T-helper 9 cell (primary cell): ENCODE data around the gene PRR23A.
"Not testable (repeated sequence)": the region's sequence is repeated elsewhere in the genome, so short reads cannot be mapped to it uniquely, and the experiment has no call there.

Experiments used
- DNase-seq: peaks from one replicate; pipeline ENCODE4 v3.0.0-alpha.2; 2020
- total RNA-seq, 2 donors: gene quantifications; one replicate each; lab custom pipeline; 2026; lab: John Stamatoyannopoulos, UW

PRR23A gene
- 0 reads per million in 2 donors for total RNA-seq

DNA sequence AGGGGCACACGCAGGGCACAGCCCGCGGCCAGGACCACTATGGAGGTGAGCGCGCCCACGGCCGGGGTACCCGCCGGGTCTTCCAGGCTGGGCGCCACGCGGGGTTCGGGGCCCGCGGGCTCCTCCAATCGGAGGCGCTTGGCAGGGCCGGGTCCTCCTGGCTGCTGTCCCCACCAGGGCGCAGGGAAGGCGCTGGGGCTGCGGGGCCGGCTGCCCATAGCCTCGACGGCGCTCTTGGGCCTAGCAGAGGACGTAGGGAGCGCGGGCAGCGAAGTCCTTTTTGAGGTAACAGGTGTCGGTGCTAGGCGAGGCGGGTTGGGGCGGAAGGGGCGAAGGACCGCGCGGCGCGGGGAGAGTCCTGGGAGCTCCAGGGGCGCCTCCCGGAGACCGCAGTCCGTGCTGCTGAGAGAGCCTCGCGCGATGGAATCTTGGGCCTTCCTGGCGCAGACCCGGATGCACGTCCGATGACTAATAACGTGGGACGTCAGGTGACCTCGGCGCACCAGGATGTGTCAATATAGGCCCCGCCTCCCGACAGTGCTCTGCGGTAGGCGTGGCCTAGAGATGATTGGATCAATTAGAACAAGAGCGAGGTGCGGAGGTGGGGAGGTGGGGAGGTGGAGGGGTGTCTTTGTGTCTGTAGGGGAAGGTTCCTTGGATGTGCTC, at the start of gene PRR23A:
Gene PRR23A (minus strand): TSS at position 218 of the 666 bp plus-strand sequence. CDS start 0 bp downstream, at position 218.
- DNase-seq = no peak

DNA sequence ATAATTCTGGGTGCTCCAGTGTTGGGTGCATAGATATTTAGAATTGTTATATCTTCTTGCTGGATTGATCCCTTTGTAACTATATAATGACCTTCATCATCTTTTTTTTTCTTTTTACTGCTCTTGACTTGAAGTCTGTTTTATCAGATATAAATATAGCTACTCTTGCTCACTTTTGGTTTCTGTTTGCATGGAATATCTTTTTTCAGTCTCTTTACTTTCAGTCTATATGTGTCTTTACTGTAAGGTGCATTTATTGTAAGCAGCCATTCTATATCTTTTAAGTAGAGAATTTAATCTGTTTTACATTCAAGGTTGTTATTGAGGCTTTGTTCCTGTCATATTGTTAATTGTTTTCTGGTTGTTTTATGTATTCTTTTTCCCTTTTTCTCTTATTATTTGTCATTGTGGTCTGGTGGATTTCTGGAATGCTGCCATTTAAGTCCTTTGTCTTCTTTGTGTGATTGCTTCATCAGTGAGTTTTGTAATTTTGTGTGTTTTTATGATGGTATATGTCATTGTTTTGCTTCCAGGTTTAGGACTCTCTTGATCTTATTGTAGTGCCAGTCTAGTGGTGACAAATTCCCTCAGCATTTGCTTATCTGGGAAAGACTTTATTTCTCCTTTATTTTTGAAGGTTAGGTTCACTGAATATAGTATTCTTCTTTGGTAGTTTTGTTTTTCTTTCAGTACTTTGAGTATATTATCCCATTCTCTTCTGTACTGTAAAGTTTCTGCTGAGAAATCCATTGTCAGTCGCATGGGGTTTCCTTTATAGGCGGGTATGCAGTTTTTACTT, 46.9 kb upstream of the PRR23A start:
- DNase-seq = no peak

DNA sequence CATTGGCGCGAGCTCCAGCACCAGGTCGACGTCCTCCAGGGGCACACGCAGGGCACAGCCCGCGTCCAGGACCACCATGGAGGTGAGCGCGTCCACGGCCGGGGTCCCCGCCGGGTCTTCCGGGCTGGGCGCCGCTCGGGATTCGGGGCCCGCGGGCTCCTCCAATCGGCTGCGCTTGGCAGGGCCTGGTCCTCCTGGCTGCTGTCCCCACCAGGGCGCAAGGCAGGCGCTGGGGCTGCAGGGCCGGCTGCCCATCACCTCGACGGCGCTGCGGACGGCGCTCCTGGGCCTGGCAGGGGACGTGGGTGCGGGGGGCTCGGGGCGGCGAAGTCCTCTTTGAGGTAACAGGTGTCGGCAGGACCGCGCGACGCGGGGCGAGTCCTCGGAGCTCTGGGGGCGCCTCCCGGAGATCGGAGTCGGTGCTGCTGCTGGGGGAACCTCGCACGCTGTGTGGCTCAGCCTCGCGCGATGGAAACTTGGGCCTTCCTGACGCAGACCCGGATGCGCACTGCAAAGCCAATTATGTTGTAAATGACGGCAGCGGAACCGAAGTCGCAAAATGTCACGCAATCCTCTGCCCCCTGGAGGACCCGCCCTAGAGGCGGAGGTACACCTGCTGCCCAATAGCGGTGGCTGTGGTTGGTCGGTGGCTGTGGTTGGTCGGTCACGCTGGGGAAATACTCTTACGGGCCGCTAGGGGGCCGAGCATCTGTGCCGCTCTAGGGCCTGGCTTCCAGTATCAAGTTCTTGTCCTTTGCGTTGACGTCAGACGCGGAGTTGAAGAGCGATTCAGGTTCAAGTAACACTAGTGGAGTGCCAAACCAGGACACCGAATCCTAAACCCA, 38.5 kb upstream of the PRR23A start, which contains the start of gene PRR23C:
Gene PRR23C (minus strand): TSS at position 527 of the 845 bp plus-strand sequence. CDS start 272 bp downstream, at position 255.
- no peak for DNase-seq

DNA sequence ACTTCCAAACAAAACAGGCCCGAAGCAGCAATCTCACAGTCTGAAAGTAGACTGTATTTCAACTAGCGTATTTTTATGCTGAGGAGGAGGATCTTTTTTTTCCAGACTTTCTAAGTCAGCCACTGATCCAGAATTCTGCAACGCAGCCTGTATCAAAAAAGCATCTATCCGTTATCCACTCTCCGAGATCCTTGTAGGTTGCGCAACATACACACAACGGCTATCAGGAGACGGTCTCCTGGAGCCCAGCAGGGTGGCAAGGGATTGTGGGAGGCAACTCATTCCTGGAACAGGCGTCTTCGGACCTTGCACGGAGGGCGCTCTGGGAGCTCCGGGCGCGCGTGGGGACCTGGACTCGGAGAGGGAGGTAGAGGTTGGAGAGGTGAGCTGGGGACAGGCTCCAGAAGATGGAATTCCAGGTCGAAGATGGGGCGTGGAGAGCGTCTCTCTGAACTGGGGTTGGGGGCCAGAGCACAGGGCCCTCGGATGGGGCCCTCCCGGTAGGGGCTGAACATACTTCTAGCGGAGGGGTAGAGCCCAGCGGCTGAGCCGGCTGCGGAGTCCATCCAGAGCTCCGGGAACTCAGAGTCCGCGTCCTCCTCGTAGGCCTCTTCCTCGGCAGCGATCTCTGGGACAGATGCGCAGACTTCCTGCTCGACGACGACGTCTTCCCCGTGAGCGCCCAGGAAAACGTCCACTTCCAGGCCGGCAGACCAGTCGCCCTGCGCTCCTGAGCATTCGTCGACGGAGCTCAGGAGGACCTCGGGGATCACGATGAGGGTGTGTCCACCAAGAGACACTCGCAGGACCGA, 37.7 kb upstream of the PRR23A start:
- no peak for DNase-seq

DNA sequence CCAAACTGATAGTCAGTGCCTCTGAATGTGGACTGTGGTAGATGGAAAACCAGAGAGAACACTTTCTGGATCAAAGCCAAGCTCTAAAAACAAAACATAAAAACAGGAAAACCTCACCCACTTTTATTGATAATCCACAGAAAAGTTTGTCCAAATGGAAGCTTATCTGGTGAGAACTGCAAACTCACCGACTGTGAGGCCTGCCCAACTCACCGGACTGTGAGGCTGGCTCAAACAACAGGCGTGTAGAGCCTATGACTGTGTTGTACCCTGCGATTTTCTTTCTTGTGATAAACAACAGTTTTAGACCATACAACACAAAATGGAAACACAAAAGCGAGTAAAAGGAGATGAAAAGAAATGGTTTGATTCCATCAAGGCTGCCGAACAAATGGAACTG, 31.4 kb upstream of the PRR23A start:
- no peak for DNase-seq

DNA sequence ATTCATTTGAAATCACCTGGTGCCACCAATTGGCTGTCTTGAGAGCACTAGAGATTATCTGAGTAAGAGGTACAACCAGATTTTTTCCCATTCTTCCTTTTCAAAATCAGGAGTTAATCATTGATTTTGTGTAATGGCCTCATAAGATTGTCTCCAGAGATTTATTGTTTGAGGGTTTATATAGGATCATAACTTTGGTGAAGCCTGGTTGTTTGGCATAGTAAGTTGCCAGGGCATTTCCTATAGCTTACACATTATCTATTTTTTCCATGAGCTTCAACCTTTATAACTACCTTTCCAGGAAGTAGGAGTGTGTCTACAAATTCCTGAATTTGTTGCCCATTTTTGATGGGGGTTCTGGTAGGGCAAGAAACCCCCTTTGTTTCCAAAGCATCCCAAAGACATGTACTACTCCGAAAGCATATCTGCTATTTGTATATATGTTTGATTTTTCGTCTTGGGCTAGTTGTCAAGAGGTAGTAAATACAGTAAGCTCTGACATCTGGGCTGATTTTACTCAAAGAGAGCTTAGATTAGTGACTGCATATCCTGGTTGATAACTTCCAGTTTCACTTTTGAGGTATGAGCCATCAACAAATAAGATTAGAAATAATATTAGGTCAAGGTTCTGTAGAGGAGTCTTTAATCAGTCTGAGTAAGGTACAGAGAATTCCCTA, 26.4 kb upstream of the PRR23A start:
- no peak for DNase-seq

DNA sequence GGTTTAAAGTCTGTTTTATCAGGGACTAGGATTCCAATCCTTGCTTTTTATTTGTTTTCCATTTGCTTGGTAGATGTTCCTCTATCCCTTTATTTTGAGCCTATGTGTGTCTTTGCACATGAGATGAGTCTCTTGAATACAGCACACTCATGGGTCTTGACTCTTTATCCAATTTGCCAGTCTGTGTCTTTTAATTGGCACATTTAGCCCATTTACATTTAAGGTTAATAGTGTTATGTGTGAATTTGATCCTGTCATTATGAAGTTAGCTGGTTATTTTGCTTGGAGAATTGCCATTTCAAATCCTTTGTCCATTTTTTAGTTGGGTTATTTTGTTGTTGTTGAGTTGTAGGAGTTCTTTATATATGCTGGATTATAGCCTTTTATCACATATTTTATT, 24.5 kb upstream of the PRR23A start:
- not testable (repeated sequence) for DNase-seq

DNA sequence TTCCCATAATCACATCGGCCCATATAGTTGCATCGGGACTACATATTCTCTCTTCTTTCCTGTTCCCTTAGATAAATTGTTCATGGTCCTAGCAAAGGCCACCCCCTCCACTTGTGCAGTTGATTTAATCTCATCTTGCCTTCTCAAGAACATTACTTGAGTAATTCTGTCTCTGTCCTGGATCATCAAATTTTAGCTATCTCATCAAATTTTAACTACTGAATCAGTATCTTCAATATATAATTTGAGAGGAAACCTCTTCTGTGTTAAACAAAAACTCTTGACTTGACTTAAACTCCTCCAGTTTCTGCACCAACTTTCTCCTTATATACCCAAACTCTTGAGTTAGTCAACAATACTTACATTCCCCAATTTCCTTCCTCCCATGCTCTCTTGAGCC, 18.9 kb upstream of the PRR23A start:
- DNase-seq = no peak

DNA sequence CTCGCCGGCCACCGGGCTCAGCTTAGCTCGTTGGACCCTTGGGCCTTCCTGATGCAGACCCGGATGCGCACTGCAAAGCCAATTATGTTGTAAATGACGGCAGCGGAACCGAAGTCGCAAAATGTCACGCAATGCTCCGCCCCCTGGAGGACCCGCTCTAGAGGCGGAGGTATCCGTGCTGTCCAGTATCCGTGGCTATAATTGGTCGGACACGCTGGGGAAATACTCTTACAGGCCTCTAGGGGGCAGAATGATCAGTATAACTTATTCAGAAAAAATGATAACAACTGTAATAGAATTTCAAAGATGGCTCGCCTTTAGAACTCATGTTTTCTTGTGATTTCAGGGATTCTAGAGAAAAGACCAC, 14.8 kb upstream of the PRR23A start, which contains the start of gene PRR23B:
Gene PRR23B (minus strand): TSS at position 59 of the 367 bp plus-strand sequence. CDS start 265 bp downstream, outside the sequence.
- DNase-seq = no peak

DNA sequence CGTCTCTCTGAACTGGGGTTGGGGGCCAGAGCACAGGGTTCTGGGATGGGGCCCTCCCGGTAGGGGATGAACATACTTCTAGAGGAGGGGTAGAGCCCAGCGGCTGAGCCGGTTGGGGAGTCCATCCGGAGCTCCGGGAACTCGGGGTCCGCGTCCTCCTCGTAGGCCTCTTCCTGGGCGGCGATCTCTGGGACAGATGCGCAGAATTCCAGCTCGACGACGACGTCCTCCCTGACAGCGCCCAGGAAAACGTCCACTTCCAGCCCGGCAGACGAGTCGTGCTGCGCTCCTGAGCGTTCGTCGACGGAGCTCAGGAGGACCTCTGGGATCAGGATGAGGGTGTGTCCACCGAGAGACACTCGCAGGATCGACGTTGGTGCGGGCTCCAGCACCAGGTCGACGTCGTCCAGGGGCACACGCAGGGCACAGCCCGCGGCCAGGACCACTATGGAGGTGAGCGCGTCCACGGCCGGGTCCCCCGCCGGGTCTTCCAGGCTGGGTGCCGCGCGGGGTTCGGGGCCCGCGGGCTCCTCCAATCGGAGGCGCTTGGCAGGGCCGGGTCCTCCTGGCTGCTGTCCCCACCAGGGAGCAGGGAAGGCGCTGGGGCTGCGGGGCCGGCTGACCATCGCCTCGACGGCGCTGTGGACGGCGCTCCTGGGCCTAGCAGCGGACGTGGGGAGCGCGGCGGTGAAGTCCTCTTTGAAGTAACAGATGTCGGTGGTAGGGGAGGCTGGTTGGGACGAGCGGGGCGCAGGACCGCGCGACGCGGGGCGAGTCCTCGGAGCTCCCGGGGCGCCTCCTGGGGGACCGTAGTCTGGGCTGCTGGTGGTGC, 14.2 kb upstream of the PRR23A start:
- DNase-seq = no peak

DNA sequence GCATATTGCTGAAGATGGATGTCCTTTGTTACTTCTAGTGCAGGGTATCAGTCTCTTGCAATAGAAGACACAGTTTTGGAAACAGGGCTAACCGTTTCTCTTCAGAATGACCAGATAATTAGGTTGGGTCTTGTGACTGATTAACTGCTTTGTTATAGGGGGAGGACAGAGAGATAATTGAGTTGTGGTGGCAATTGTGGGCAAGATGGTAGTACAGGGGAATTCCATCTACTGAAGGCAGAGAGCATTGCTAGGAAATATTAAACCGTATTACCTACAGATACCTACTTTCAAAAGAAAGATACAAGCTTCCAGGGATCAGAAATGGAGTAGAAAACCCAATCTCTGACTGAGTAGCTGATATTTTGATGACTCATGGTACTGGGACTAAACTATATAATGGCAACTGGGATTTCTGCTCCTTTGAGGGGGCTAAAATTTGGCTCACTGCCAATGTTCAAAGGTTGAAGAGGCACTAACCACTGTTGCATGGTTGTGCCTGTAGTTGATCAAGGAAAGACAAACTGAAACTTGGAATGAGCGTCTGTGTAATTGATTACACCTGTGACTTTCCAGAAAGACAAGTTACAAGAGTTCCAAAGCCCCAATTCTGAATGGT, 10.5 kb upstream of the PRR23A start:
- no peak for DNase-seq

DNA sequence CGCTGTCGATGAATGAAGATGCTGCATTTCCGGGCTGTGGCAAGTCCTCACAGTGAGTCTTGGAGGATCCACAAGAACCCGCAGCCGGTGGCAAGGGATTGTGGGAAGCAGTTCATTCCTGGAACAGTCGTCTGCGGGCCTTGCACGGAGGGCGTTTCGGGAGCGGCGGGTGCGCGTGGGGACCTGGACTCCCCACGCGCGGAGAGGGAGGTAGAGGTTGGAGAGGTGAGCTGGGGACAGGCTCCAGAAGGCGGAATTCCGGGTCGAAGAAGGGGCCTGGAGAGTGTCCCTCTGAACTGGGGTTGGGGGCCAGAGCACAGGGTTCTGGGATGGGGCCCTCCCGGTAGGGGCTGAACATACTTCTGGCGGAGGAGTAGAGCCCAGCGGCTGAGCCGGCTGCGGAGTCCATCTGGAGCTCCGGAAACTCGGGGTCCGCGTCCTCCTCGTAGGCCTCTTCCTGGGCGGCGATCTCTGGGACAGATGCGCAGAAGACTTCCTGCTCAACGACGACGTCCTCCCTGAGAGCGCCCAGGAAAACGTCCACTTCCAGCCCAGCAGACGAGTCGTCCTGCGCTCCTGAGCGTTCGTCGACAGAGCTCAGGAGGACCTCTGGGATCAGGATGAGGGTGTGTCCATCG, 593 bp downstream of the PRR23A start:
- no peak for DNase-seq

DNA sequence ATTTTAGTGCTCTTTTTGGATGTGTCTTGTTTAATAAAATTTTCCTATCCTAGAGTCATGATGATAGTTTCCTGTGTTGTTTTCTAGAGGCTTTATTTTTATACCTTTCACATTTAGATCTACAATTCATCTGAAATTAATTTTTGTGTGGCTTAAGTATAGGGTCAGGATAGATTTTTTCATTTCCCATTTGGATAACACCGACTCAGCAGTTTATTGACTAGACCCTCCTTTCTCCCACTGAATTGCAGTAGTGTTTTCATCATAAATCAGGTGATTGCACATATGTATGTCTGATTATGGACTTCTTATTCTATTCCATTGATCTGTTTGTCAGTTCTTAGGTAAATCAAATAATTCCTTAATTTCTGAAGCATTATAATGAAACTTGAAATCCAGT, 10.4 kb downstream of the PRR23A start:
- no peak for DNase-seq

DNA sequence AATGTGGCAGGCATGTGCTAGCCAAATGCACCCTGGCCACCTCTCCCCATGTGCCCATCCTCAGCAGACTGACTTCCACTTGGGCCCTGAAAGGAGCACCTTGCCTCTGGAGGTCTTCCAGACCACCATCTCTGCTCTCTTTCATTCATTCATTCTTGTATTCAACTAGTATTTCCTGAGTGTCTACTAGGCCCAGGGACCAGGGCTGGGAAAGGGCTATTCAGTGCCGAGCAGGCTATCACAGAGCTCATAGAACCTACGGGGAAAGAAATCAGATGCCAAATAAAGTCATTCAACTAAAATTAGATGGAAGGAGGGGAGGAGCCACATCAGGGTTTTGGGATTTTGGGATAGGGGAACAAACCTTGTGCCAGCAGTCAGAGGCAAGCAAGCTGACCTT, 18.9 kb downstream of the PRR23A start:
- no peak for DNase-seq

DNA sequence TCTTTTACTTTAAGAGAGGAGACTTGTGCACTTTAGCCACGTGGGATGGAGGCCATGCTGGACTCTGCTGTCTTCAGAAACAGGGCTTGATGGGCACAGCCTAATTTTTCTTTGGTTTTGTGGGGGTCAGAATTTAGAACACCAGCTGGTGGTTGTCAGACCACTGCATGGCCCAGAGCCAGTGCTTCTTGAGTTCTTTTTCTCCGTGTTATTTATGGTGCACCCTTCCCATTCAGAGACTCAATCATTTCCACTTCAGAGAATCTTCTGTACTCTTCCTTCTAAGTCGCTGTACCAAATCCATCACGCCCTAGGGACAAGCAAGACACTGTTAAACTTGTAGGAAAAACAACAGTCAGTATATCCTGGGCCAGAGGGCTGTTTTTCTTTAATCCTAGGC, 20.1 kb downstream of the PRR23A start:
- no peak for DNase-seq

DNA sequence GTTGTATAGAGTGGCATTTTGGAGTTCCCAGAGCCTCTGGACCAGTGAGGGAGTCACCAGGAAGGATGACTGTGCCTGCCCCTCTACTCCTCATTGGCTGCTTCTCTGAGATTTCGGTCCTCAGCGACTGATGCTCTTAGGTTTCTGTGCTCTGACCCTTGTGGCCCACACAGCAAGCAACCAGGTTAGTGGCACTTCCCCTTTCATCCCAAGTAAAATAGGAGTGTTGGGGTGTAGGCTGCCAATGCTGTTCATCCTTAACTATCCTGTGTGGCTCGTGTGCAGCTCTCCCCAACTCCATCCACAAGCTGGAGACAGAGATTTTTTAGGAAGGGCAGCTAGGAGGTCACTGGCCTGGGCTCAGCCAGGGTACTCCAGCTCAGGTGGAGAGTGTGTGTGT, 21.3 kb downstream of the PRR23A start:
- no peak for DNase-seq

DNA sequence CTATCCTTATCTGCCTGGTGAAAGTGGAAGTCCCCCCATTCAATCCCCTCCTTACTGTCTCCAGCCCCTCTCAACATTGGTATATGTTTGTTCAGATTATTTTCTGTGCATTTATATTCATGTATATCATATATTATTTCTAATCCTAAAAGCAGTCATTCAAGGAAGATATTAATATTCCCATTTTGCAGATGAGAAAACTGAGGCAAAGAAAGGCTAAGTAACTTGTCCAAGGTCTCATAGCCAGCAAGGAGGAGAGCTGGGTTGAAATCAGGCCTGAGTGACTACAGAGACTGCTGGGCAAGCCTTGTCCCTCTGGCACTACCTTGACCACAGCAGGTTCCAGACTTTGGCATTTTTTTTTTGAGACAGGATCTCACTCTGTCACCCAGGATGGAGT, 30.0 kb downstream of the PRR23A start:
- DNase-seq = no peak

DNA sequence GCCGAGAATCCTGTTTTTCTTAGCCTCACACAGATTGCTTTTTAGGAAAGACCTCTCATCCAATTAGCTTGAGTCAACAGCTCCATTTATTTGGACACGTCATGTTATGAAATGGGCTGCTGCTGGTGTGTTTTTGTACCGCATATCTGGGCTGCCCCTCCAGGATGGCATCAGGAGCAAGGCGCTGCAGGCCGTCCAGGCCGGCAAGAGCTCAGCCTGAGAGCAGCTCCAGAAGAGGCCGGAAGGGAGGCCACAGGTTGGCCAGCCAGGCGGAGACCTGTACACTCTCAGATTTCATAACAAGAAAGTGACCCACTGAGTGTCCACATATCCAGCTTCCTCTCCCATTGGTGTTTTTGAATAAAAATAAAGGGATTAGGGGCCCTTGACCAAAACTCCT, 30.7 kb downstream of the PRR23A start:
- no peak for DNase-seq

DNA sequence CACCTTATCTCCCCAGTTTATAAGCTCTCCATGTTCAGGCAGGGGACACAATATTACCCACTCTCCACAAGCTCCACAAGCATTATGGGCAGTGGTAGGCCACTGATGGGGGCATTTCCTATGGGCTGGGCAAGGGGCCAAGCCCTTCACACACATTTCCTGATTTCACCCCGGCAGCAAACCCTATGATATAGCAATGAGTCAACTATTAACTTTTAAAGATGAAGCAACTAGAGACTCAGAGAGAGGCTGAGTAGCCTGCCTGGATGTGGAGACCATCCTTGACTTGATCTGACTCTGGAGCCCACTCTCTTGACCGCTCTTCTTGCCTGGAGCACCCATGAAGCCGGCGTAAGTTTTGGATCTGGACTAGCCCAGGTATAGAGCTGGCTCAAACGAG, 31.6 kb downstream of the PRR23A start:
- DNase-seq = no peak

DNA sequence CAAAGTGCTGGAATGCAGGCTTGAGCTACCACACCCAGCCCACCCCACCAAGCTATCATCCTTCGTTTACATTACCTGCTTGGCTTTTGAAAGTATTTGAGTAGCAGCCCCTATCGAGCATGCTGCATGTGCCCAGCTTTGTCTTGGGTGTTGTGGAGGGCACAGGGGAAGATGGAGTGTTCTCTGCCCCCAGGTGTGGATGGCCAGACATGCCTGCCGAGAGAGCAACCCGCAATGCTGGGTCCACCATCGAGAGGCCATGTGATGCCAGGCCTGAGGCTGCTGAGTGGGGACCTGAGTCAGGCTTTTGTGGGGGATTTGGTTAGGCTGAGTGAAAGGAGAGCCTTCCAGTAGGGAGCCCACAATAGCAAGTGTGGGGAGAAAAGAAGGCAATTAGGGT, 33.1 kb downstream of the PRR23A start:
- DNase-seq = no peak
